ENCODE measurements around the gene DEFB124. TPM values are rescaled to one million over a fixed set of nuclear protein-coding genes. Genes with fewer than 3 reads are reported as not detected.

Gene DEFB124
- total and polyA plus RNA-seq, 2 of the 8 experiments (the other 6 are each of a cell fraction or from before 2014, with no cell fraction given), result not detected

- Histone ChIP-seq H3K4ac (replicated peaks; ENCODE audit: insufficient read length, low read depth, low read length) (no peak overlapping the region), H2BK15ac (ENCODE audit: low read length) (no peak overlapping the region), H2AFZ (ENCODE audit: low read length) (no peak overlapping the region), H3K9ac (replicated peaks in 1 of 4; ENCODE audit: extremely low read depth in 1 of 4, low read depth in 3 of 4, low read length in 3 of 4) (no peak overlapping the region), H3K23me2 (ENCODE audit: low read depth, low read length) (no peaks in the 10 kb centered on the region), H3K79me1 (ENCODE audit: low read depth, low read length) (no peaks in the 10 kb centered on the region), H3K14ac (ENCODE audit: insufficient read length) (no peak overlapping the region), H4K8ac (ENCODE audit: extremely low read depth, insufficient read depth, low read length) (no peak overlapping the region), H3K27ac (ENCODE audit: low read depth, low read length) (no peak overlapping the region), H2BK12ac (ENCODE audit: low read depth, low read length) (no peak overlapping the region), H3K27me3 (replicated peaks in 1 of 4; ENCODE audit: control insufficient read depth in 3 of 4, extremely low read depth in 1 of 4, insufficient read depth in 3 of 4, low read length in 3 of 4) (no peaks in the 10 kb centered on the region), H3K56ac (replicated peaks; ENCODE audit: insufficient read length, low read depth, low read length) (no peak overlapping the region), H3K23ac (ENCODE audit: insufficient read length) (no peak overlapping the region), H3K18ac (ENCODE audit: extremely low read depth, low read length) (no peak overlapping the region), H2BK20ac (ENCODE audit: low read length) (no peak overlapping the region), H2AK5ac (ENCODE audit: low read depth, low read length) (no peak overlapping the region), H3K4me3 (ENCODE audit: extremely low read depth in 1 of 4, insufficient read depth in 2 of 4, low read depth in 3 of 4, low read length in 4 of 4) (no peak overlapping the region), H3K4me1 (replicated peaks in 1 of 4; ENCODE audit: control insufficient read depth in 3 of 4, insufficient read depth in 4 of 4, low read length in 3 of 4) (no peaks in the 10 kb centered on the region), H3K79me2 (ENCODE audit: control insufficient read depth in 1 of 2, insufficient read depth in 2 of 2, low read length in 2 of 2) (no peaks in the 10 kb centered on the region), H3K4me2 (ENCODE audit: insufficient read depth in 1 of 2, low read depth in 2 of 2, low read length in 2 of 2) (no peak overlapping the region), H2BK5ac (ENCODE audit: low read depth, low read length) (no peak overlapping the region), H3K36me3 (ENCODE audit: control insufficient read depth in 2 of 4, insufficient read depth in 4 of 4, low read length in 3 of 4) (no peaks in the 10 kb centered on the region), H4K20me1 (replicated peaks in 1 of 2; ENCODE audit: control insufficient read depth in 1 of 2, insufficient read depth in 2 of 2, low read length in 2 of 2) (no peaks in the 10 kb centered on the region), H4K91ac (replicated peaks; ENCODE audit: insufficient read length, low read length) (no peak overlapping the region), H4K5ac (ENCODE audit: insufficient read length, low read depth, low read length) (no peak overlapping the region), H3K9me3 (ENCODE audit: insufficient read depth in 2 of 2, low read depth in 1 of 2, low read length in 1 of 2) (peaks cover 65 to 81% of the 10 kb centered on the region in 2 experiments), H2BK120ac (replicated peaks; ENCODE audit: low read depth, low read length) (no peak overlapping the region)
- ChIA-PET CTCF (ENCODE audit: partially characterized antibody) (interaction anchor here (0.7 kb wide), 1 partner anchor 9 kb away, joined by 3 read pairs; no protein-coding TSS in a partner anchor), POLR2A (ENCODE audit: partially characterized antibody) (no interaction called here)
- FAIRE-seq (no peak), DNase-seq (ENCODE audit: low read depth in 1 of 2, low spot score in 2 of 2) (no peak)
- 77% methylated on average over 6 of the region's 6 CpGs; no CpG with 5 or more reads in 1 of the 2 experiments for WGBS, 2 experiments (ENCODE audit: extremely low coverage in 1 of 2, insufficient coverage in 1 of 2, insufficient read length in 1 of 2, insufficient replicate concordance in 2 of 2, low coverage in 1 of 2, low lambda C conversion rate in 2 of 2, missing lambda C conversion rate in 1 of 2)
- TF ChIP-seq KDM4A (IDR thresholded peaks at IDR 0.05; ENCODE audit: low read depth, low read length, severe bottlenecking) (no peak), YY1 (IDR thresholded peaks at IDR 0.05; ENCODE audit: low read depth, low read length) (no peak), EP300 (IDR thresholded peaks at IDR 0.05; ENCODE audit: borderline replicate concordance in 1 of 2, low read depth in 2 of 2, low read length in 2 of 2) (no peak), JUN (IDR thresholded peaks at IDR 0.05; ENCODE audit: low read depth, low read length) (no peak), RNF2 (IDR thresholded peaks at IDR 0.05; ENCODE audit: borderline replicate concordance, low read depth, low read length, missing control alignments, poor library complexity, severe bottlenecking) (no peak), HDAC6 (IDR thresholded peaks at IDR 0.05; ENCODE audit: low read depth, low read length) (no peak), CEBPB (IDR thresholded peaks at IDR 0.05; ENCODE audit: low read depth, low read length) (no peak), TAF7 (optimal IDR thresholded peaks at IDR 0.05; ENCODE audit: borderline replicate concordance, low read depth, low read length) (no peak), EZH2 (IDR thresholded peaks at IDR 0.05; ENCODE audit: low read depth, low read length, severe bottlenecking) (no peak), GABPA (IDR thresholded peaks at IDR 0.05; ENCODE audit: borderline replicate concordance, insufficient read depth, low read length) (no peak), SAP30 (IDR thresholded peaks at IDR 0.05; ENCODE audit: insufficient read depth, insufficient replicate concordance, low read length) (no peak), SP2 (IDR thresholded peaks at IDR 0.05; ENCODE audit: low read length) (no peak), GTF2F1 (IDR thresholded peaks at IDR 0.05; ENCODE audit: borderline replicate concordance, low read depth, low read length) (no peak), MAX (IDR thresholded peaks at IDR 0.05) (no peak)
Observed at GRCh38 chr20:31476294-31476585, 1.3 kb upstream of the DEFB124 start.
